ENCODE results near the gene CNMD.

DNA sequence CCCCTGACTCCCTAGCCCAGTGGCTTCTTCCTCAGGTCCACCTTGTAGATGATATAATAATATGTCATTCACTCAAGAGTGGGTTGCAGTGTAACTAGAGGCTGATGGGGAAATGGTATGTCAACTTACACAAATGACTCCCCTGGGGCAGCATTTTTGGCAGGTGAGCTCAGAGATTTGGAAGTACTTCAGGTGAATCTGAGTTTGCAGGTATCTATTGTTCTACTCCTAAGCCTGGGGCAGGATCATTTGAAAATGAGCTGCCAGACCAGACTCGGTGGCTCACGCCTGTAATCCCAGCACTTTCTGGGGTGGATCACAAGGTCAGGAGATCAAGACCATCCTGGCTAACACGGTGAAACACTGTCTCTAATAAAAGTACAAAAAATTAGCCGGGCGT lies 11.6 kb upstream of the CNMD start:
- no peak for TF ChIP-seq RAD21 (IDR thresholded peaks at IDR 0.05; ENCODE audit: low read depth)
- TF ChIP-seq CEBPB (IDR thresholded peaks at IDR 0.05), result no peak
- no peak for TF ChIP-seq TAF1 (IDR thresholded peaks at IDR 0.05; ENCODE audit: low read depth)
- TF ChIP-seq EP300 (IDR thresholded peaks at IDR 0.05; ENCODE audit: borderline replicate concordance), result no peak
- TF ChIP-seq TEAD4 (IDR thresholded peaks at IDR 0.05), result no peak
- no peak for TF ChIP-seq MAX (IDR thresholded peaks at IDR 0.05)

Data from Ishikawa (cell line).